Brain pericyte (primary cell): ENCODE data around the gene CLUH.

Source experiments
- DNase-seq: peaks from one replicate; pipeline ENCODE4 v3.0.0-alpha.2; 2012; ENCODE audit warnings: low read depth, low spot score

Gene CLUH

DNA sequence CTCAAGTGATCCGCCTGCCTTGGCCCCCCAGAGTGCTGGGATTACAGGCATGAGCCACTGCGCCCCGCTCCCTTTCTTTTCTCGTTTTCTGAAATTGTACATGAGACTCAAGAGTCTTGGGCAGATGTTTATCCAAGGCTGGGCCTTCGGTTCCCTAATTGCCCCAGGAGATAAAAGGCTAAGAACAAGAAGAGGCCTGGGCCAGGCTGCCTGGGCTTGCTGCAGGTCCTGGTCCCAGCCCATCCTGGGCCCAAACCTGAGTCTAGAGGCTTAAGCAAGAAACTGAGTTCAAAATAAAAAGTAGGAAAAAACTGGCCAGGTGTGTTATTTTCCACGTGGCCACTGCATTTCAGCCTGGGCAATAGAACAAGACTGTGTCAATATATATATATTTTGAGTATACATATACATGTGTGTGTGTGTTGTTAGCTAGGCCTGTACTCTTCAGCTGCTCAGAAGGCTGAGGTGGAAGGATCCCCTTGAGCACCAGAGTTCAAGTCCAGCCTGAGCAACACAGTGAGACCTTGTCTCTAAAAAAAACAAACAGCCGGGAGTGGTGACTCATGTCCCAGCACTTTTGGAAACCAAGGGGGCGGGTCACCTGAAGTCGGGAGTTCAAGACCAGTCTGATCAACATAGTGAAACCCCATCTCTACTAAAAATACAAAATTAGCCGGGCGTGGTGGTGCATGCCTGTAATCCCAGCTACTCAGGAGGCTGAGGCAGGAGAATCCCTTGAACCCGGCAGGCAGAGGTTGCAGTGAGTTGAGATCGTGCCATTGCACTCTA is 6.8 kb upstream of the CLUH start:
- DNase-seq, result no peak

DNA sequence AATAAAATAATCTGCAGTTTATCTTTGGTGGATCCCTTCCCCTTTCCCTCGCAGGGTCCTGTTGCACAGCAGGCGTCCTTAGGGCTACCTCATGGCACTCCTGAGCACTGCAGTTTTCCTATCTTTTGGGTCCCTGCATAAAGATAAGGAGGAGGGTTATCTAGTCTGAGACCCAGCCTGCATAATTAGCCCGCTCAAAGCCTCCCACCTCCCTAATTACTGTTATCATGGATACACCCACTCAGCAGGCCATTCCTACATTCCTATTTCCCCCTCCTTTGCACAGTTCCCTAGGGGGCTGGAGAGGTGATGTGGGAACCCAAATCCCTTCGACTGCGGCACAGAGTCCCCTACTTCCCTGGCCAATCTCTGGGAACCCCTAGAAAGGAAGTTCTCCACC is 5.1 kb upstream of the CLUH start:
- DNase-seq, result no peak

- no peak for DNase-seq
These were observed 2.3 kb upstream of the CLUH start for GRCh38 chr17:2713881-2714280.

GRCh38 chr17:2712300-2713043 is 908 bp upstream of the CLUH start:
- no peak for DNase-seq

DNA sequence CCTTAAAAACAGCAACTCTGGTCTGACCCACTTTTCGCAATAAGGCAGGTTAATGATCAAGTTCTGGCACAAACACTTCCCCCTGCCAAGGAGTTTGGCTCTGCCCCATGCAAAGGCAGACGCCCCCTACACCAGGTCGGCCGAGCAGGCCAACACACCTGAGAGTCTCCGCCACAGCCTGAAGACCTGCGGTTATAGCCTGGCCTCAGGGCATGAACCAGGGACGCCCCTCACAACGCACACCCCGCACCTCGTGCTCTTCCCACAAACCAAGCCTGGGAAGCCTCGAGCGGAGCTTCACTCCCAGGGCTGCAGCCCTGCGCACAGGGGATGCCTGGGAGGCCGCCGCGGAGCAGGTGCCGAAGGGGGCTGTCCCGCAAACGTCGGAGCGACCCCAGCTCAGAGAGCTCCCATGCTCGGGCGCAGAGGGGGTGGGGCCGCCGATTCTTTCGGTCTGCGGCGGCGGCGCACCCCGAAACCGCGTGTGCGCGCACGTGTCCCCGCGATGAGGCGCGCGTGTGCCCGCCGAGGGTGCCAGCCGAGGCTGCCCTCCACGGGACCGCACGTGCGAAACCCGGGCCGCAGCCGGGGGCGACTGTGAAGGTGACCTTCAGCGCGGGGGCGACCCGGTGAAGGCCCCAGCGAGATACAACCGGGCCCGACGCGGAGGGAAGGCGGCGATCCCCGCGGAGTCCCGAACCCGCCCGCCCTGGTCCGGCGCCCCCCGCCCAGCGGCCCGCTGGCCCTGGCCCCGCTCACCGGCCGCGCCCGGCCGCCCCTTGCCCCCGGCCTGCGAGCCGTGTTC is 559 bp downstream of the CLUH start:
- DNase-seq, result no peak

DNA sequence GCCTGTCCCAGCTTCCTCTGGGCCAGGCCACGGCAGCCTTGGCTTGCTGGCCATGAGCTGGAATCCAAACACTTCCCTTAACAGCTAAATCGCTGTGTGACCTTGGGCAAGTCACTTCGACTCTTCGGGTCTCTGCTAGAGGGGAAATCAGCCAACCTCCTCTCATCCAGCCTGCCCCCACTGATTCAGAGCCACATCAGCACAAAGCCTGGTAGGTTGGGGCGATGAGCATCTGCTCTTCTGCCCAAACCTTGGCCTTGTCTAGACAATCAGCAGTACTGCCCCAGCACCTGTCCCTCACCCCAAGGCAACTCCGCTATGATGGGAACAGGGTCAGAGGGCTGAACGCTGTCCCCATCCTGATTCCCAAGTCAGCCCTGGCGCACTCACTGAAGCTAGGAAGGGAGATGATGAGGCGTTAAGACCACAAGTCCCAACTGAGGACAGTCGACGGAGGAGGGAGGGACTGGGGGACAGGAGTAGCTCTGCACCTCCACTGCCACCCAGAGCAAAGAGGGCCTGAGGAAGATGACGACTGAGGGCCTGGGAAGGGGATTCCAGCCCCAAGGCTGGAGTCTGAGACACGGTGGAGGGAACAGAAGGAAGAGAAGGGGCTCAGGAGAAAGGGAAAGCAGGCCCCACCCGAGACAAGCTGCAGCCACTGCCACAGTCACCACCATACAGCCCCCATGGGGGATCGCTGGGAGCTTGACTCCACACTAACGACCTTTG is 1.3 kb downstream of the CLUH start:
- no peak for DNase-seq

- DNase-seq, result no peak
These were observed 2.3 kb downstream of the CLUH start for GRCh38 chr17:2709183-2709661.

DNA sequence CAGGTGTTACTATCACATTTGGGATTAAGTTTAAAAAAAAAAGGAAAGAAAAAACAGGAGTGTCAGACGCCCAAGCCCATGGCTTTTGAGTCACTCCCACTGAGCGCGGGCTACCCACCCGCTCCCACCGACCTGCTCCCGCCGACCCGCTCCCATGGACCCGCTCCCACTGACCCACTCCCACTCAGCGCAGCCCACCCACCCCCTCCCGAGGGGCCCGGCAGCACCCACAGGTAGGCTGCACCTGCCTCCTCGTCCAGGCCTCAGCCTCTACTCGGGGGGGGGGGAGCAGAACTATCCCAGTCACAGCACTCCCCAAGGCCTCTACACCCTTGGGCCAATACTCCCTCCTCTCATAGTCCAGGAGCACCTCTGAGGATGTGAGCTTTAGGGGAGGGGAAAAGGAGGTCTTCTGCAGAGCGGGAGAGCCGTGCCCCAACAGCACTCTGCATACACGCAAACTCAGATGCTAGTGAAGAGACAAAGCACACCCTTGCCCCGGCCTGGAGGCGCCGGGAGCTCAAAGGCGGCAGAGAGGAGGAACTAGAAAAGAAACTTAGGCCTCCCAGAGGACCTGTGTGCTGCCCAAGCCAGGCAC is 2.9 kb downstream of the CLUH start:
- DNase-seq, result no peak

DNA sequence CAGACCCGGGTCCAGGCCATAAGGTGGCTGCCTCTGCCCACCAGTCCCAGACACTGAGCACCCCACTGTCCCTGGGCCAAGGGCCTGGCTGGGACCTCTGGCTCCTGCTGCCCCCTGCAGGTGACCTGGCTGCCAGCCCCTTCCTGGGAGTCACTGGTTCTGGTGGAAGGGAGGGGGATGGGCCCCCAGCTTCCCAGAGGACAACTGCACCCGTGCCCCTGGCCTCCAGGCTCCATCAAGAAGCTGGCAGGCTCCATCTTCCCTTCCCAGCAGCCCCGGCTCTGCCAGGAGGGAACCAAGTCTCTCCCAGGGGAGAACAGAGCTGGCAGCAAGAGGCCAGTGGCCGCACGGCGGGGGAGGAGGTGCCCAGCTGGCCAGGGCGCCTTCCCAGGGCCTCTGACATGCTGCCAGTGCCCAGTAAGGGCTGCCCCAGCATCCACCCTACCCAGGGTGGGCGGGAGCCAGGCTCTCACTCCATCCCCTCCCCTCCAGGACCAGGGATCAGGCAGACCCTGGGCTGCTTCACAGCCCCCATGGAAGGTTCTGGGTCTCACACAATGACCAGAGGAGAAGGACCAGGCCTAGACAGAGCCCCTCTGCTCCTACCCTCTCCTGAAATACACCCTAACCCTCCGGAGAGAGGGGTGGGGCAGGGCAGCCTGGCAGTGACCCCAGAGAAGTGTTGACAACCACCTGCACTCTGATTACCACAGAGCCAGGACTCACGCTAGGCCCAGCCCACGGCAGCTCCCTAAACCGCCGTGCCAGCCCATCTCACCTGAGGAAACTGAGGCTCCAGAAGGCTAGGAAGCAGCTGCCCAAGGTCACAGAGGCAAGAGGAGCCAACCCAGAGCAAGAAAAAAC is 3.6 kb downstream of the CLUH start:
- no peak for DNase-seq

DNA sequence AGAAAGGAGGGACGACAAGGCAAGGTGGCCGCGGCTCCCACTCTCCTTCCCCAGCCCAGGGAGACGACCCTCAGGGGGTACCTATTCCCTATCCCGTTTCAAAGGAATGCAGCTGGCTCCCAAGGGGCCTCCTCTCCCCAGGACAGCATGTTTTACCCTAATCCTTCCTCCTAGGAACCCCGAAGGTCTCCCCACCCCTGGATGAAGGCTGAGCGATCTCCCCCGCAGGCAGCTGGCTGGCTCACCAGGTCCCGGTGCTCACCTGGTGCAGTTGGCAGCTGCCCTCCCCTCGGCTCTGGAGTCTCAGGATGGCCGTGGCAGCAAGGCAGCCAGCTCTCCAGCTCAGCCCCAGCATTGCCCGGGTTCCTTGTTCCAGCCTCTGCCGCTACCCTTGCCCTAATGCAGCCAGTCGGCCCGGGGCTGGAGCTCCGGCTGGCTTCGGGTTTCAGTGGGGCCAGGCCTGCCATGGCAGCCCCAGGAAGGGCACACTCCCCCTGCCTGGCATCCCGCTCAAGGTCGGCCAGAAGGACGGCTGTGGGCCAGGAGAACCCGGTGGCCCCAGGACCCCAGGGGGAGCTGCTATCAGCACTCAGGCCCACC is 4.6 kb downstream of the CLUH start:
- no peak for DNase-seq

GRCh38 chr17:2705888-2706795 is 5.4 kb downstream of the CLUH start:
- no peak for DNase-seq

GRCh38 chr17:2705263-2705662 is 6.3 kb downstream of the CLUH start:
- DNase-seq, result no peak

DNA sequence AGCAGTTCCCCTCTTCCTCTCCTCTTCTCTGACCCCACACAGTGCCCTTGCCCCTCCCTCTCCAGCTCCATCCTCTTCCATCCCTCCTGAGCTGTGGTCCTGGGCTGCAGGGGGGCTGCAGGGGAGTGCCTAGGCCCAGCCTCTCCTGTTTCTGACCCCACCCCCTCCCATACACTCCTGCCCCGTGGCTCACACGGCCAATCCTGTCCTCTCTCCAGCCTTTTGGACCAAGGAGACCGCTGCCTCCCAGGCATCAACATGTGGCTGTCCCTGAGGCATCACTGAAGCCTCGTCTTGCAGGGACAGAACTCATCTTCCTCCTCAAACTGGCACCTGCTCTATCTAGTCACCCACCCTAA is 6.7 kb downstream of the CLUH start:
- DNase-seq, result no peak

GRCh38 chr17:2704031-2704889 is 7.3 kb downstream of the CLUH start:
- DNase-seq, result no peak

DNA sequence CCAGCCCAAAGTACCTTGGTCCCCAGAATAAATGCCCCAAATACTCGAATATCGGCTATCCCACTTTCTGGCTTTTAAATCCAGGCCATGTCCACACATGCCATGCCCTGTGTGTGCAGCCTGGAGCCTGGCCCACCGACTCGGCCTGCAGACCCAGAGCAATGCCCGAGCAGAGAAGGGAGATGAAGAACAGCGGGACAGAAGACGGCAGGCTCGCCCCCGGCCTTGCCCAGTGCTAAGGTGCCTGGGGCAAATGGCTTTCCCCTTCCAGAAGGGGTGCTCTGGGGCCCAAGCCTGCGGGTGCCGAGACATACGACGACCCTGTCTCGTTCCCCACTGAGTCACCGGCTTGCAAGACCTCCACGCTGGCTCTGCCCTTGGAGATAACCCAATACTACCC is 8.0 kb downstream of the CLUH start:
- DNase-seq, result no peak

GRCh38 chr17:2703181-2703580 is 8.4 kb downstream of the CLUH start:
- DNase-seq, result no peak

DNA sequence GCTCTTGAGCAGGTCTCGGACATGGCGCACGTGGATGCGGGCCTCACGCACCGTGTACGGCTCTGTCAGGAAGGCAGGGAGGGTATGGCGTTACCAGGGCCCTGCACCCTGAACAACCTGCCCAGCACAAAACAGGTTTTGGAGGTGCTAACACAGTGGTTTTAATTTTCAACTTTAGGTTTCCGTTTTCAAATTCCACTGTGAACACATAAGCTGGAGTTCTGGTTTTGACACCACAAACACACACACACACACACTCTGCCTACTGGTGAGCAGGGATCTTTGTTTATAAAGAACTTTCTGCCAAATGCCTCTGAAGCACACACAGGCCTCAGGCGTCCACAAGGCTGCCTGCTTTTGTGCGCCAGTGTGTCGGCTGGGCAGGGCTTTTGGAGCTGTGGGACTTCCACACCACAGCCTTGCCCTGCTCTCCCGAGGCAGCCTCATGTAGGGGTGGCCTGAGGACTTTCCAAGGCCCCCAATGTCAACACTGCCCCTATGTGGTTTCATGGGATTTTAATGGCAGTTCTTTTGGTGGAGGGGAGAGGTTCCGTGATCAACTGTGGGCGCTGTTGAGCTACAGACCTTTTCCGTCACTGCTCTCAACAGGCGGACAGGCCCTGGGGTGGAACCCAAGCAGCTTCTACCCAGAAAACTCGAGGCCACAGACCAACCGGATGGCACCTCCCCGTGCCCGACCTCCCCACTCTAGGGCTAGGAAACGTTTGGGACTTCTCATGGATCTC is 9.4 kb downstream of the CLUH start:
- no peak for DNase-seq
